HG03442 (cell line): Measurements from ENCODE around the gene CHCHD10.

Experiments
- ATAC-seq: cut with Tn5 transposase; IDR thresholded peaks from one replicate; pipeline ENCODE4 v1.9.1; 2021; ENCODE audit warnings: mild to moderate bottlenecking, moderate library complexity; ENCODE audit not compliant: unreplicated experiment

Gene CHCHD10

GRCh38 chr22:23767673-23768548, at the start of gene CHCHD10:
Gene CHCHD10 (minus strand): TSS chr22:23767972. CDS start chr22:23767874, 98 bp downstream.
- ATAC-seq, result peak; percentile 46

- no peak for ATAC-seq
Observed at GRCh38 chr22:23817146-23817545, 49.4 kb upstream of the CHCHD10 start.

- ATAC-seq, result no peak
Observed at GRCh38 chr22:23816156-23816976, 48.6 kb upstream of the CHCHD10 start.

- no peak for ATAC-seq
Observed at GRCh38 chr22:23815541-23816155, 47.9 kb upstream of the CHCHD10 start.

- ATAC-seq, result no peak
Observed at GRCh38 chr22:23812378-23812777, 44.6 kb upstream of the CHCHD10 start.

DNA sequence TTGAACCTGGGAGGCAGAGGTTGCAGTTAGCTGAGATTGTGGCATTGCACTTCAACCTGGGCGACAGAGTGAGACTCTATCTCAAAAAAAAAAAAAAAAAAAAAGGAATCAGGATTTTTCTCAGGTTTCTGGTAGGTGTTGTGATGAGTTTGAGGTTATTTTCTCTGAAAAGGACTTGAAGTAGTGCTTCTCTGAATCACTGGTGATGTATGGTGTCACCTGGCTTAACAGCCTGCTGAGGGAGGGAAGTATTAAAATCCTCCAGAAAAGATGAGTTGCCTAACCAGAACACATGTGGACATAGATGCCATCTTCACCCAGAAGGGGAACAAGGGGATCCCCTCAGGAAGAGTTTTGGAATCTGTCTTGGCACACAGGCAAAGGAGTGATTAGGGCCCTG, 39.1 kb upstream of the CHCHD10 start:
- ATAC-seq, result no peak

GRCh38 chr22:23804781-23805291, 37.1 kb upstream of the CHCHD10 start:
- no peak for ATAC-seq

- ATAC-seq, result no peak
Observed at GRCh38 chr22:23803001-23803819, 35.4 kb upstream of the CHCHD10 start.

DNA sequence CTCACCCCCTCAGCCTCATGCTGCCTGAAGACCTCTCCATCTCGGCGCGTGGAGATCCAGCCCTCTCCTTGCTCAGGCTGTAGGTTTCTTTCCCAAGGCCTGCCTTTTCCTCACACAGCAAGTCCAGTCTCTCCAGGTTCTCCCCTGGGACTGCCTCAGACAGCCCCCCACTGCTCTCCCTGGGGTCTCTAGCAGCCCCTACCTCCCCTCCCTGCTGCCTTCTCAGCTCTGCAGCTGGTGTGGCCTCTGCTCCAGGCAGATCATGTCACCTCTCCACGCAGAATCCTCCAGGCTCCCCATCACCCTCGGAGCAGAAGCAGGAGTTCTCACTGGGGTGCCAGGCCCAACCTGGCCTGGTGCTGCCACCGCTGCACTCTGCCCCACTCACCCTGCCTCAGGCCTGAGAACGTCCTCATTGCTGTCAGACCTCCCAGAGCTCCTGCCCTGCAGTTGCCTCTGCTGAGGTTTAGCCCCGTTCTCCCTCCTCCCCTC, 34.2 kb upstream of the CHCHD10 start:
- no peak for ATAC-seq

DNA sequence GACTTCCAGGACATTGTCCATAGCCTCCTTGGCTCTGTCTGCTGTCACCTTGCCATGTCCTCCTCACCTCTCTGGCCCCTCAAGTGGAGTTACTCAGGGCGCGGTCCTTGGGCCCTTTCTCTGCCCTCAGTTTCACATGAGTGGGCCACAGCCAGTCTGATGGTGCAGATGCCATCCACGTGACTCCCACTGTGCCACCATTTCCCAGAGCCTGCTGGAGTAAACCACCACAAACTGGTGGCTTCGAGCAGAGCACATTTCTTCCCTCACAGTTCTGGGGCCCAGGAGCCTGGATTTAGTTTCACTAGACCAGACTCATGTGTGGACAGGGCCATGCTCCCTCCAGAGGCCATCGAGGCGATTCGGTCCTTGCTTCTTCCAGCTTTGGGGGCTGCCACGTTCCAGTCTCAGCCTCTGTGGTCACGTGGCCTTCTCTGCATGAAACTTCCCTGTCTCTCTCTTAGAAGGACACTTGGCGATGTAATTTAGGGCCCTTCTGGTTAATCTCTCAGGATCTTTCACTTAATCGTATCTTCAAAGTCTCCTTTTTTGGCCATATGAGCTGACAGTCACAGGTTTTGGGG, 33.6 kb upstream of the CHCHD10 start:
- ATAC-seq, result no peak

DNA sequence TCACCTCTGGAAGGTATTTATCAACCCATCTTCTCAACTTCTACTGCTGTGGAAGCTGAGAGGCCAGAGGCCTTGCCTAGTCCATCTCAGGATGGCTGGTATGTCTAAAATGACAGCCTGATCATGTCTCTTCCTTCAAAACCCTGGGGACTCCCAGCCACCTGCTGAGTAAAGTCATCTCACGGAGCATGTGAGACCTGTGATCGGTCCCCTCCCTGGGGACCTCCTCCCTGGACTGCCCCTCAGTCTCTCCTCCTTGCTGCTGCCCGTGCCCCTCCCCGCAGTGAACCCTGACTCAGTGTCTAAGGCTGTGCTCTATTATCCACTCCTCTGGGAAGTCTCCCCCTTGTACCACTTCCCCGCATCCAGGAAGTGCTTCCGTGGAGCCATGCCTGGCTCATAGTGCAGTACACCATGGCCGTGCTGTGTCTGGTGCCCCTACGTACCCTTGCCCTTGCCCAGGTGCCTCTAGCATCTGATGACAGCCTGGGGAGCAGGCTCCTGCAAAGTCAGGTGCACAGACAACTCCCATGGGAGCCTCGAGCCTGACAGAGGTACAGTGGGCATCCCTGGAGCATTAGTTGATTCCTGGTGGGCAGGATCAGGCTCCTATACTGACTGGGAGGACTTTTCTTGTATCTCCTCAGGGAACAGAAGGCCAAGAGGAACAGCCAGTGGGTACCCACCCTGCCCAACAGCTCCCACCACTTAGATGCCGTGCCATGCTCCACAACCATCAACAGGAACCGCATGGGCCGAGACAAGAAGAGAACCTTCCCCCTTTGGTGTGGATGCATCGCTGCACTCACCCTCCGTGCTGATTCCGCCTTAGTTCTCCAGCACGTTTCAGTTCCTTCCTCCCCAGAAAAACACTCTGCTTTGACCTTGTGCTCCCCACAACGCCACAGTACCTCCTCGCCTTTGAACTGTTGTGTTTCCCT, 32.8 kb upstream of the CHCHD10 start:
- ATAC-seq, result peak; percentile 52

GRCh38 chr22:23796461-23796860, 28.7 kb upstream of the CHCHD10 start:
- no peak for ATAC-seq

GRCh38 chr22:23793326-23793725, 25.6 kb upstream of the CHCHD10 start:
- no peak for ATAC-seq

- ATAC-seq, result no peak
Observed at GRCh38 chr22:23791738-23792645, 24.2 kb upstream of the CHCHD10 start.

DNA sequence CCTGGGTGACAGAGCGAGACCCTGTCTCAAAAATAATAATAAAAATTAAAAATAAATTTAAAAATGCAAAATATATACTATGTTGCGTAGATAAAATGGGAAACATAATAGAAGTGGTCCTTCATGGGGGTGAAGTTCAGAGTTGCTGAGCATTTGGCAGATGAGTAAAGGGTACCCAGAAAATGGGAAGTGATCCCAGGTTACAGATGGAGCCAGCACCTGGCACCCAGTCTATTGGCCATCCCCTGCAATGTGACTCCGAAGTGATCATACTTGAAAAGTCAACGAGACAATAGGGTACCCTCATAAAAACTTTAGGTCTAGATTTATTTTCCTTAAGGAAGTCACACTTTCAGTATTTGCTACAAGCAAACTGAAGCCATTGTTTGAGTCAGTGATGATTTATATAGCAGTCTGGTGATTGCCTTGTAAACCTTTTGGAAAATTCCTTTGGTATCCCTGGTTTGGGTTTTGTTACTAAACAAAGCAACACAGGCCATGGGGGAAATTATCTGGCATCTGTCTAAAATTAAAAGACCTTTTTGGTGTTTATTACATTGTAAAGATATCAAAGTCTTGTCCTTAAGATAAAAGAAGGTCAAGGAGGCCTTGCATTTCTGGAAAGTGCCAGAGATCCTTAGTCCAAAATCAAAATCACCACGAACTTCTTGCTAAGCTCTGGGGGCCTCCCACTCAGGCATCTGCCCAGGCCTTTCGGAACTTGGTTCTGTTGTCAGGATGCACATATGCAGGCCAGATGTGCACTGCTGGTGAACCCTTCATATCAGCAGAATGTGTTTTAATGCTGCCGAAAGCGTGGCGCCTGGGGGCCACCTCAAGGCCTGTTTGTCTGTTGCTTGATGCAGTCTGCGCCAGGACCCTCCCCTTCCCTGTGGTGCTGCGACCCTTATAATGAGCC, 23.3 kb upstream of the CHCHD10 start:
- ATAC-seq, result no peak

DNA sequence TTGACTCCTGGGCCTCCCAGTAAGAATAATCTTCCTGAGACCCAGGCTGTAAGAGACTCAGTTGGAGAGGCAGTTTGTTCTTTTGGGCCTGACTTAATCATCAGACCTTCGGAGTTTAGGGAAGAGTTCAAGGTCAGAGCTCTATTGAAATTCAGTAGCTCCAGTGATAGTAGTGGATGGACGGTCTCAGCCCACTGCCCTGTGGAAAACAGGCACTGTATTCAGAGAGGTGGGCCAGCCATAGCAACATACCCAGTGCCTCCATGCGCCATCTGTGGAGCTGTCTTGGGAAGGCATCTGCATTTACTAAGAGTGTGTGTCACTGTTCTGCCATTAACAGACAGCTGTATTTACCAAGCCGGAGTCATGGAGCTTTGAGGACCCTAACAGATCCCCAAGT, 21.9 kb upstream of the CHCHD10 start:
- no peak for ATAC-seq

DNA sequence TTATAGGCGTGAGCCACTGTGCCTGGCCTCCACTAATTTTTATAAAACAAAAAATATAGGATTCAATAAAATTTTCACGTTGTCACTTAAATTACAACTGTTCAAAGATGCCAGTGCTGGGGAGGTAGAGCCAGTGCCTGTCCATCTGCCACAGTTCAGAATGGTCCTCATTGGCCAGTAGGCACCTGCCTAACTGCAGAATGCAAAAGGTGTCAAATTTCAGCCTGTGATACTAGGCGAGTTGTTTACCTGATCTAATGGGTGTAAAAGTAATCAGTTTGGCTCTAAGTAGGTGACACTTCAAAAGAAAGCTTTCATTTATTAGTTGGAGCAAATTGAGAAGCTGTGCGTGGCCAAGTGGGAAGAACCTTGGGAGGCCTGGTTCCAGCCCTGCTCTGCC, 21.3 kb upstream of the CHCHD10 start:
- ATAC-seq, result no peak
